IMR-90 (cell line): ENCODE results near the gene CPEB3. TPM values are rescaled to one million over a fixed set of nuclear protein-coding genes. Genes with fewer than 3 reads are reported as not detected.

Experiments used
- ATAC-seq: fragments of 200-7000 bp; cut with Tn5 transposase; 2 replicates; pipeline ENCODE4 v1.9.1; 2020; ENCODE audit warnings: low read depth, mild to moderate bottlenecking, moderate library complexity
- BruUV-seq: library from RNA; stranded (reverse); fragments of 400-500 nt; replicated peaks from 2 replicates; lab custom pipeline; 2021; lab: Mats Ljungman, UMichigan
- CTCF ChIA-PET: fragments of 300-600 bp; formaldehyde crosslinking; extraction: SDS; loops from one replicate; lab custom pipeline; 2021; ENCODE audit warnings: antibody characterized with exemption; lab: Yijun Ruan, JAX
- POLR2A ChIA-PET: fragments of 300-600 bp; sonication (Branson Sonifier 250); formaldehyde crosslinking; loops from one replicate; lab custom pipeline; 2022; ENCODE audit warnings: antibody characterized with exemption; ENCODE audit not compliant: unreplicated experiment; lab: Charles Lee
- DNase-seq: peaks from one replicate; pipeline ENCODE4 v3.0.0; 2013
- H2AFZ ChIP-seq: replicated peaks from 2 replicates; pipeline ENCODE3; 2013; ENCODE audit warnings: low read length, mild to moderate bottlenecking; ENCODE audit not compliant: poor library complexity
- H2AK5ac ChIP-seq: 2 replicates; pipeline ENCODE4 v1.6.1; 2013; ENCODE audit warnings: low read depth, low read length, inconsistent platforms
- H2AK9ac ChIP-seq: replicated peaks from 2 replicates; pipeline ENCODE3; 2013; ENCODE audit warnings: mild to moderate bottlenecking, low read depth, low read length, moderate library complexity; ENCODE audit not compliant: poor library complexity
- H2BK120ac ChIP-seq: 2 replicates; pipeline ENCODE4 v1.6.1; 2013; ENCODE audit warnings: low read depth, low read length, inconsistent platforms
- H2BK15ac ChIP-seq: 3 replicates; pipeline ENCODE4 v1.6.1; 2013; ENCODE audit warnings: low read depth, low read length, inconsistent platforms
- H2BK20ac ChIP-seq: 2 replicates; pipeline ENCODE4 v1.6.1; 2013; ENCODE audit warnings: low read depth, mild to moderate bottlenecking, inconsistent platforms, low read length, moderate library complexity
- H2BK5ac ChIP-seq: 2 replicates; pipeline ENCODE4 v1.6.1; 2013; ENCODE audit warnings: mild to moderate bottlenecking, low read depth, low read length, inconsistent platforms; ENCODE audit not compliant: poor library complexity, severe bottlenecking
- H3K14ac ChIP-seq: replicated peaks from 2 replicates; pipeline ENCODE4 v1.6.1; 2013; ENCODE audit warnings: low read depth, low read length, inconsistent platforms
- H3K18ac ChIP-seq: 2 replicates; pipeline ENCODE4 v1.6.1; 2013; ENCODE audit warnings: low read depth, low read length, control low read depth
- H3K23ac ChIP-seq: 2 replicates; pipeline ENCODE4 v1.6.1; 2013; ENCODE audit warnings: low read depth, low read length, inconsistent platforms
- H3K27ac ChIP-seq: 2 replicates; pipeline ENCODE4 v1.5.1; 2013; ENCODE audit warnings: mild to moderate bottlenecking, control low read depth, low read length; ENCODE audit not compliant: insufficient read depth
- H3K27me3 ChIP-seq: 2 replicates; pipeline ENCODE4 v1.6.1; 2013; ENCODE audit warnings: low read length; ENCODE audit not compliant: control insufficient read depth, insufficient read depth
- H3K36me3 ChIP-seq: 2 replicates; pipeline ENCODE4 v1.6.1; 2013; ENCODE audit warnings: low read length, mixed read lengths; ENCODE audit not compliant: control insufficient read depth, insufficient read depth
- H3K4ac ChIP-seq: 2 replicates; pipeline ENCODE4 v1.6.1; 2013; ENCODE audit warnings: low read depth, low read length, inconsistent platforms
- H3K4me1 ChIP-seq: 2 replicates; pipeline ENCODE4 v1.6.1; 2013; ENCODE audit warnings: low read length, mixed read lengths; ENCODE audit not compliant: control insufficient read depth, insufficient read depth
- H3K4me2 ChIP-seq: 2 replicates; pipeline ENCODE4 v1.6.1; 2013; ENCODE audit warnings: low read depth, mild to moderate bottlenecking, control low read depth, low read length, moderate library complexity
- H3K4me3 ChIP-seq: 2 replicates; pipeline ENCODE4 v1.5.1; 2013; ENCODE audit warnings: low read depth, mild to moderate bottlenecking, control low read depth, low read length, moderate library complexity; ENCODE audit not compliant: insufficient read depth
- H3K56ac ChIP-seq: 2 replicates; pipeline ENCODE4 v1.6.1; 2013; ENCODE audit warnings: low read length, inconsistent platforms; ENCODE audit not compliant: insufficient read depth; ENCODE audit errors: extremely low read depth
- H3K79me1 ChIP-seq, 2 experiments: 2 replicates each; pipeline ENCODE4 v1.6.1; 2013; ENCODE audit warnings: low read length in 2 of 2, inconsistent platforms in 1 of 2, low read depth in 1 of 2
- H3K9ac ChIP-seq: 2 replicates; pipeline ENCODE4 v1.6.1; 2013; ENCODE audit warnings: low read depth, low read length, control low read depth
- H3K9me1 ChIP-seq: 2 replicates; pipeline ENCODE4 v1.6.1; 2013; ENCODE audit warnings: low read length, inconsistent platforms; ENCODE audit not compliant: insufficient read depth
- H3K9me3 ChIP-seq: 2 replicates; pipeline ENCODE4 v1.6.1; 2013; ENCODE audit warnings: low read length; ENCODE audit not compliant: control insufficient read depth, insufficient read depth
- H4K20me1 ChIP-seq: 2 replicates; pipeline ENCODE4 v1.6.1; 2013; ENCODE audit warnings: low read length, inconsistent platforms; ENCODE audit not compliant: insufficient read depth
- H4K5ac ChIP-seq: 2 replicates; pipeline ENCODE4 v1.6.1; 2013; ENCODE audit warnings: mild to moderate bottlenecking, low read depth, low read length, control low read depth
- H4K8ac ChIP-seq, 2 experiments: 2 replicates each; pipeline ENCODE4 v1.6.1; 2013; ENCODE audit warnings: low read depth in 2 of 2, low read length in 2 of 2, control low read depth in 1 of 2, inconsistent platforms in 1 of 2
- H4K91ac ChIP-seq: 2 replicates; pipeline ENCODE4 v1.6.1; 2013; ENCODE audit warnings: low read depth, low read length, inconsistent platforms; ENCODE audit not compliant: insufficient read depth
- BHLHE40 ChIP-seq: fragments of 150-350 bp; IDR thresholded peaks from 2 replicates; pipeline ENCODE4 v1.6.1; 2016; ENCODE audit warnings: mild to moderate bottlenecking, low read depth, low read length
- CEBPB ChIP-seq: IDR thresholded peaks from 2 replicates; pipeline ENCODE4 v1.6.1; 2012; ENCODE audit warnings: low read depth, low read length, improper control_type of control experiment
- CHD1 ChIP-seq: IDR thresholded peaks from 2 replicates; pipeline ENCODE4 v1.6.1; 2012; ENCODE audit warnings: low read depth, low read length, improper control_type of control experiment
- CTCF ChIP-seq: conservative IDR thresholded peaks from 2 replicates; pipeline ENCODE4 v1.5.1; 2012; ENCODE audit warnings: mild to moderate bottlenecking, low read depth, low read length, improper control_type of control experiment
- ELK1 ChIP-seq: fragments of 150-350 bp; IDR thresholded peaks from 2 replicates; pipeline ENCODE4 v1.6.1; 2016; ENCODE audit warnings: low read depth, mild to moderate bottlenecking, low read length, moderate library complexity, borderline replicate concordance
- FOS ChIP-seq: fragments of 150-350 bp; IDR thresholded peaks from 2 replicates; pipeline ENCODE4 v1.6.1; 2016; ENCODE audit warnings: low read depth, low read length
- MAFK ChIP-seq: IDR thresholded peaks from 2 replicates; pipeline ENCODE4 v1.6.1; 2012; ENCODE audit warnings: low read depth, low read length, improper control_type of control experiment
- MAZ ChIP-seq: IDR thresholded peaks from 2 replicates; pipeline ENCODE4 v1.6.1; 2012; ENCODE audit warnings: low read depth, mild to moderate bottlenecking, low read length, improper control_type of control experiment, moderate library complexity, borderline replicate concordance
- MXI1 ChIP-seq: IDR thresholded peaks from 2 replicates; pipeline ENCODE4 v1.6.1; 2012; ENCODE audit warnings: low read depth, mild to moderate bottlenecking, low read length, moderate library complexity, borderline replicate concordance
- NFE2L2 ChIP-seq: fragments of 150-350 bp; IDR thresholded peaks from 2 replicates; pipeline ENCODE4 v1.6.1; 2016; ENCODE audit warnings: low read depth, mild to moderate bottlenecking, low read length
- POLR2A ChIP-seq: IDR thresholded peaks from 2 replicates; pipeline ENCODE4 v1.6.1; 2012; ENCODE audit warnings: mild to moderate bottlenecking, low read depth, low read length
- RAD21 ChIP-seq: IDR thresholded peaks from 2 replicates; pipeline ENCODE4 v1.6.1; 2012; ENCODE audit warnings: low read length, improper control_type of control experiment
- RCOR1 ChIP-seq: IDR thresholded peaks from 2 replicates; pipeline ENCODE4 v1.6.1; 2012; ENCODE audit warnings: mild to moderate bottlenecking, low read length, improper control_type of control experiment; ENCODE audit not compliant: insufficient replicate concordance
- SMC3 ChIP-seq: fragments of 150-350 bp; IDR thresholded peaks from 2 replicates; pipeline ENCODE4 v1.6.1; 2016; ENCODE audit warnings: low read depth, mild to moderate bottlenecking, antibody characterized with exemption, low read length, moderate library complexity
- USF2 ChIP-seq: fragments of 150-350 bp; IDR thresholded peaks from 2 replicates; pipeline ENCODE4 v1.6.1; 2017; ENCODE audit warnings: mild to moderate bottlenecking, antibody characterized with exemption, low read length, low read depth
- WGBS, 2 experiments: methylation state at CpG; one replicate each; pipeline versions ENCODE4 v1.1.5 to v1.1.7; 2013; ENCODE audit warnings: missing lambda C conversion rate in 2 of 2; ENCODE audit not compliant: insufficient read length in 1 of 2; ENCODE audit errors: extremely low coverage in 2 of 2; 5-methylcytosine and 5-hydroxymethylcytosine counted together
- dilution Hi-C: fragments of 300-500 bp; cut with HindIII; formaldehyde crosslinking; loops from one replicate; pipeline ENCODE4 v1.14.3; 2018; ENCODE audit warnings: low sequenced_read_pairs; ENCODE audit not compliant: unreplicated experiment
- in situ Hi-C: fragments of 300-500 bp; cut with MboI; formaldehyde crosslinking; loops from 3 replicates; pipeline ENCODE4 v1.14.3; 2019; ENCODE audit warnings: low sequenced_read_pairs, inconsistent platforms, mixed read lengths
- intact Hi-C: fragments of 100-400 bp; cut with micrococcal nuclease; formaldehyde crosslinking; loops from 2 replicates; pipeline ENCODE4 v1.10.0; 2022
- polyA plus RNA-seq, 3 experiments: library from polyadenylated mRNA; depleted of rRNA; stranded (reverse); fragments of >200 nt; gene quantifications; 2 replicates each; pipeline ENCODE4 v1.2.3, GENCODE V29; 2012; ENCODE audit warnings: low replicate concordance in 1 of 3
- total RNA-seq: library from RNA; depleted of rRNA; stranded (reverse); fragments of >200 nt; gene quantifications from 2 replicates; pipeline ENCODE4 v1.2.3, GENCODE V29; 2012

Gene CPEB3
- total and polyA plus RNA-seq, 2 of the 4 experiments (the other 2 are of a cell fraction), result 0.18 to 0.36 TPM

GRCh38 chr10:92091965-92092364 lies 198.9 kb downstream of the CPEB3 start:
- BruUV-seq, result no TSS peak
- H2BK15ac ChIP-seq, result no peak overlapping the region
- dilution Hi-C loops, result no loop called here
- POLR2A ChIA-PET, result interaction anchor here (0.7 kb wide), 1 partner anchor 18 kb away, joined by 3 read pairs; no protein-coding TSS in a partner anchor
- H3K9ac ChIP-seq, result no peak overlapping the region
- intact Hi-C loops, result no loop called here
- H3K9me3 ChIP-seq, result no peaks in the 10 kb centered on the region
- no peak overlapping the region for H2BK120ac ChIP-seq
- TF ChIP-seq SMC3, result no peak
- no peak for TF ChIP-seq BHLHE40
- TF ChIP-seq FOS, result no peak
- TF ChIP-seq RAD21, result no peak
- TF ChIP-seq CHD1, result no peak
- no peak for TF ChIP-seq POLR2A
- TF ChIP-seq USF2, result no peak
- TF ChIP-seq RCOR1, result no peak
- no peak for TF ChIP-seq CTCF
- no peak for TF ChIP-seq MAZ
- TF ChIP-seq ELK1, result no peak
- TF ChIP-seq MAFK, result no peak
- no peak for TF ChIP-seq NFE2L2
- TF ChIP-seq CEBPB, result no peak
- no peak for TF ChIP-seq MXI1
- no peak overlapping the region for H3K4me2 ChIP-seq
- DNase-seq (no peak), ATAC-seq (no peak)
- no peak overlapping the region for H4K8ac ChIP-seq
- H3K14ac ChIP-seq, result no peak overlapping the region
- H3K27ac ChIP-seq, result no peak overlapping the region
- H3K18ac ChIP-seq, result no peak overlapping the region
- no peak overlapping the region for H3K56ac ChIP-seq
- H3K9me1 ChIP-seq, result no peaks in the 10 kb centered on the region
- no peak overlapping the region for H2BK5ac ChIP-seq
- no peak overlapping the region for H3K4me3 ChIP-seq
- no peaks in the 10 kb centered on the region for H3K36me3 ChIP-seq
- CTCF ChIA-PET, result no interaction called here
- no peak overlapping the region for H2BK20ac ChIP-seq
- H3K27me3 ChIP-seq, result no peaks in the 10 kb centered on the region
- H4K5ac ChIP-seq, result no peak overlapping the region
- H3K79me1 ChIP-seq, result no peaks in the 10 kb centered on the region
- no peak overlapping the region for H2AK9ac ChIP-seq
- no peak overlapping the region for H2AFZ ChIP-seq
- H4K20me1 ChIP-seq, result no peaks in the 10 kb centered on the region
- no peak overlapping the region for H2AK5ac ChIP-seq
- WGBS, 2 experiments, result no CpG with 5 or more reads among the region's 2 CpGs
- no peak overlapping the region for H4K91ac ChIP-seq
- no peak overlapping the region for H3K23ac ChIP-seq
- in situ Hi-C loops, result no loop called here
- H3K4me1 ChIP-seq, result no peaks in the 10 kb centered on the region
- H3K4ac ChIP-seq, result no peak overlapping the region
